ENCODE data around the gene FOS.
"Not testable (repeated sequence)": the region's sequence is repeated elsewhere in the genome, so short reads cannot be mapped to it uniquely, and the experiment has no call there.

FOS gene

GRCh38 chr14:75278422-75279152 lies at the start of gene FOS:
TSS of gene FOS (plus strand) at chr14:75278828. CDS start at chr14:75278983, 155 bp downstream.
- DNase-seq = peak; percentile 97

- DNase-seq = no peak
Observed at GRCh38 chr14:75229661-75230139, 48.9 kb upstream of the FOS start.

GRCh38 chr14:75230140-75230792 lies 48.4 kb upstream of the FOS start:
- DNase-seq = no peak

- DNase-seq = no peak
Observed at GRCh38 chr14:75231320-75231719, 47.3 kb upstream of the FOS start.

GRCh38 chr14:75232191-75232590 lies 46.4 kb upstream of the FOS start:
- no peak for DNase-seq

- DNase-seq = no peak
Observed at GRCh38 chr14:75232597-75232996, 46.0 kb upstream of the FOS start.

- peak; percentile 20 for DNase-seq
Observed at GRCh38 chr14:75234173-75235115, 44.2 kb upstream of the FOS start.

- not testable (repeated sequence) for DNase-seq
Observed at GRCh38 chr14:75235198-75235597, 43.4 kb upstream of the FOS start.

GRCh38 chr14:75236467-75236866 lies 42.2 kb upstream of the FOS start:
- DNase-seq = no peak

GRCh38 chr14:75236901-75237419 lies 41.7 kb upstream of the FOS start:
- DNase-seq = no peak

- no peak for DNase-seq
Observed at GRCh38 chr14:75238756-75239455, 39.7 kb upstream of the FOS start.

- DNase-seq = no peak
Observed at GRCh38 chr14:75240781-75241180, 37.8 kb upstream of the FOS start.

GRCh38 chr14:75242546-75243273 lies 35.9 kb upstream of the FOS start:
- no peak for DNase-seq

GRCh38 chr14:75244121-75244520 lies 34.5 kb upstream of the FOS start:
- no peak for DNase-seq

- no peak for DNase-seq
Observed at GRCh38 chr14:75246546-75247285, 31.9 kb upstream of the FOS start.

GRCh38 chr14:75247286-75247922 lies 31.2 kb upstream of the FOS start:
- DNase-seq = no peak

- no peak for DNase-seq
Observed at GRCh38 chr14:75247939-75248338, 30.7 kb upstream of the FOS start.

GRCh38 chr14:75249251-75249957 lies 29.2 kb upstream of the FOS start:
- no peak for DNase-seq

GRCh38 chr14:75249958-75250336 lies 28.7 kb upstream of the FOS start:
- DNase-seq = no peak

GRCh38 chr14:75250800-75251199 lies 27.8 kb upstream of the FOS start:
- no peak for DNase-seq

Measured in 8988T (cell line).